ENCODE measurements around the gene SETBP1. TPM values are rescaled to one million over a fixed set of nuclear protein-coding genes. Genes with fewer than 3 reads are reported as not detected.
A peak's percentile ranks its signal among the peaks of the same experiment; 100 is the strongest.

SETBP1 gene
- total RNA-seq, 1 donor = 22.8 TPM

GRCh38 chr18:44702594-44702993 is 21.9 kb downstream of the SETBP1 start:
- no peak for DNase-seq (ENCODE audit: insufficient read length, low spot score, missing footprints)
- TF ChIP-seq CTCF (IDR thresholded peaks at IDR 0.05; ENCODE audit: extremely low read depth, low read depth, low read length) = no peak
- H3K36me3 ChIP-seq (ENCODE audit: insufficient read depth, low read length) = no peaks in the 10 kb centered on the region
- no peak overlapping the region for H3K4me3 ChIP-seq (ENCODE audit: insufficient read depth, low read length)
- no peak overlapping the region for H3K4me2 ChIP-seq (ENCODE audit: insufficient read depth, low read length)
- H3K27ac ChIP-seq (ENCODE audit: low read depth, low read length) = no peak overlapping the region
- no peaks in the 10 kb centered on the region for H3K9me3 ChIP-seq (ENCODE audit: low read depth, low read length)
- H2AFZ ChIP-seq (ENCODE audit: low read length) = no peak overlapping the region
- H3K4me1 ChIP-seq (ENCODE audit: insufficient read depth, low read length) = no peaks in the 10 kb centered on the region
- no peaks in the 10 kb centered on the region for H3K79me2 ChIP-seq (ENCODE audit: insufficient read depth, low read length)
- H3K27me3 ChIP-seq (ENCODE audit: insufficient read depth, low read length) = no peaks in the 10 kb centered on the region
- no peaks in the 10 kb centered on the region for H4K20me1 ChIP-seq (ENCODE audit: insufficient read depth, low read length)

- Histone ChIP-seq H3K9me3 (ENCODE audit: low read depth, low read length) (no peaks in the 10 kb centered on the region), H3K4me2 (ENCODE audit: insufficient read depth, low read length) (no peak overlapping the region), H3K4me3 (ENCODE audit: insufficient read depth, low read length) (no peak overlapping the region), H3K27me3 (ENCODE audit: insufficient read depth, low read length) (no peaks in the 10 kb centered on the region), H3K36me3 (ENCODE audit: insufficient read depth, low read length) (no peaks in the 10 kb centered on the region), H3K79me2 (ENCODE audit: insufficient read depth, low read length) (no peaks in the 10 kb centered on the region), H2AFZ (ENCODE audit: low read length) (no peak overlapping the region), H3K4me1 (ENCODE audit: insufficient read depth, low read length) (no peaks in the 10 kb centered on the region), H3K27ac (ENCODE audit: low read depth, low read length) (no peak overlapping the region), H4K20me1 (ENCODE audit: insufficient read depth, low read length) (no peaks in the 10 kb centered on the region)
- no peak for TF ChIP-seq CTCF (IDR thresholded peaks at IDR 0.05; ENCODE audit: extremely low read depth, low read depth, low read length)
- no peak for DNase-seq (ENCODE audit: insufficient read length, low spot score, missing footprints)
Observed at GRCh38 chr18:44704135-44704789, 23.6 kb downstream of the SETBP1 start.

- Histone ChIP-seq H3K4me3 (ENCODE audit: insufficient read depth, low read length) (no peak overlapping the region), H4K20me1 (ENCODE audit: insufficient read depth, low read length) (no peaks in the 10 kb centered on the region), H3K79me2 (ENCODE audit: insufficient read depth, low read length) (no peaks in the 10 kb centered on the region), H3K27ac (ENCODE audit: low read depth, low read length) (no peak overlapping the region), H3K36me3 (ENCODE audit: insufficient read depth, low read length) (no peaks in the 10 kb centered on the region), H3K9me3 (ENCODE audit: low read depth, low read length) (no peaks in the 10 kb centered on the region), H2AFZ (ENCODE audit: low read length) (no peak overlapping the region), H3K27me3 (ENCODE audit: insufficient read depth, low read length) (no peaks in the 10 kb centered on the region), H3K4me2 (ENCODE audit: insufficient read depth, low read length) (no peak overlapping the region), H3K4me1 (ENCODE audit: insufficient read depth, low read length) (no peaks in the 10 kb centered on the region)
- TF ChIP-seq CTCF (IDR thresholded peaks at IDR 0.05; ENCODE audit: extremely low read depth, low read depth, low read length) = no peak
- DNase-seq (ENCODE audit: insufficient read length, low spot score, missing footprints) = no peak
Observed at GRCh38 chr18:44705075-44705675, 24.5 kb downstream of the SETBP1 start.

- H3K4me2 ChIP-seq (ENCODE audit: insufficient read depth, low read length) = peak overlapping the region; percentile 56
- H2AFZ ChIP-seq (ENCODE audit: low read length) = peak overlapping the region; percentile 43
- no peaks in the 10 kb centered on the region for H3K4me1 ChIP-seq (ENCODE audit: insufficient read depth, low read length)
- H3K79me2 ChIP-seq (ENCODE audit: insufficient read depth, low read length) = no peaks in the 10 kb centered on the region
- H3K4me3 ChIP-seq (ENCODE audit: insufficient read depth, low read length) = peak overlapping the region; percentile 21
- TF ChIP-seq CTCF (IDR thresholded peaks at IDR 0.05; ENCODE audit: extremely low read depth, low read depth, low read length) = no peak
- no peaks in the 10 kb centered on the region for H3K27me3 ChIP-seq (ENCODE audit: insufficient read depth, low read length)
- no peak for DNase-seq (ENCODE audit: insufficient read length, low spot score, missing footprints)
- H3K36me3 ChIP-seq (ENCODE audit: insufficient read depth, low read length) = no peaks in the 10 kb centered on the region
- H3K27ac ChIP-seq (ENCODE audit: low read depth, low read length) = no peak overlapping the region
- no peaks in the 10 kb centered on the region for H3K9me3 ChIP-seq (ENCODE audit: low read depth, low read length)
- H4K20me1 ChIP-seq (ENCODE audit: insufficient read depth, low read length) = no peaks in the 10 kb centered on the region
Observed at GRCh38 chr18:44708451-44709083, 27.9 kb downstream of the SETBP1 start.

All from osteoblast (primary cell).